HepG2 (cell line): Measurements from ENCODE around the gene KCNK10.

Experiments
- CBFB ChIP-seq: sonication (generic); formaldehyde crosslinking; IDR thresholded peaks from 2 replicates; pipeline ENCODE4 v1.4.0; 2020; ENCODE audit warnings: missing genetic modification reagents
- CENPX ChIP-seq: sonication (generic); formaldehyde crosslinking; IDR thresholded peaks from 2 replicates; pipeline ENCODE4 v1.9.0; 2021; ENCODE audit warnings: mild to moderate bottlenecking, missing genetic modification reagents, moderate library complexity
- LRRFIP1 ChIP-seq: sonication (generic); formaldehyde crosslinking; conservative IDR thresholded peaks from 2 replicates; pipeline ENCODE4 v1.4.0; 2020; ENCODE audit warnings: missing genetic modification reagents
- MXI1 ChIP-seq: IDR thresholded peaks from 3 replicates; pipeline ENCODE4 v1.6.1; 2012; ENCODE audit warnings: low read depth, low read length, inconsistent platforms, borderline replicate concordance
- MYNN ChIP-seq: sonication (generic); formaldehyde crosslinking; IDR thresholded peaks from 2 replicates; pipeline ENCODE4 v1.4.0; 2020; ENCODE audit warnings: mild to moderate bottlenecking, low read depth, missing genetic modification reagents
- NCOA2 ChIP-seq: sonication (generic); formaldehyde crosslinking; IDR thresholded peaks from 2 replicates; pipeline ENCODE4 v1.8.0; 2022; ENCODE audit warnings: inconsistent platforms
- PREB ChIP-seq: sonication (generic); formaldehyde crosslinking; IDR thresholded peaks from 2 replicates; pipeline ENCODE4 v1.4.0; 2020; ENCODE audit warnings: missing genetic modification reagents
- ZNF282 ChIP-seq: fragments of 450-650 bp; IDR thresholded peaks from 2 replicates; pipeline ENCODE4 v1.6.1; 2018; ENCODE audit not compliant: partially characterized antibody
- ZNF589 ChIP-seq: sonication (generic); formaldehyde crosslinking; conservative IDR thresholded peaks from 2 replicates; pipeline ENCODE4 v1.8.0; 2022; ENCODE audit warnings: mild to moderate bottlenecking, moderate library complexity, missing genetic modification reagents

GRCh38 chr14:88229428-88229827 is 93.6 kb downstream of the KCNK10 start:
- no peak for TF ChIP-seq MXI1
- no peak for TF ChIP-seq ZNF282
- TF ChIP-seq MYNN, result no peak
- TF ChIP-seq PREB (CRISPR knock-in tag), result no peak
- TF ChIP-seq NCOA2 (CRISPR knock-in tag), result no peak
- no peak for TF ChIP-seq CBFB
- TF ChIP-seq ZNF589 (CRISPR knock-in tag), result no peak
- no peak for TF ChIP-seq CENPX (CRISPR knock-in tag)
- no peak for TF ChIP-seq LRRFIP1 (CRISPR knock-in tag)
